Gastroesophageal sphincter (tissue), 3 donors: ENCODE results near the gene DOCK4.

Experiments used
- CTCF ChIP-seq, 4 experiments: fragments of 200-600 bp in 2 of 4; fragments of 450-650 bp in 2 of 4; sonication (generic) in 1 of 4; IDR thresholded peaks; one replicate each; pipeline ENCODE4 v1.5.1; 2017 to 2019; ENCODE audit warnings: antibody characterized with exemption in 4 of 4, mild to moderate bottlenecking in 2 of 4, moderate library complexity in 2 of 4
- POLR2AphosphoS5 ChIP-seq: sonication (generic); formaldehyde crosslinking; IDR thresholded peaks from one replicate; pipeline ENCODE4 v1.6.1; 2017; ENCODE audit warnings: antibody characterized with exemption

GRCh38 chr7:112071856-112072255, 134.3 kb downstream of the DOCK4 start:
- TF ChIP-seq CTCF (IDR thresholded peaks at IDR 0.05): no peak
- no peak for TF ChIP-seq POLR2AphosphoS5
